K562 (cell line): Measurements from ENCODE around the gene AGAP3. TPM values are rescaled to one million over a fixed set of nuclear protein-coding genes. Genes with fewer than 3 reads are reported as not detected.

ENCODE experiments used
- ATAC-seq: fragments of 200-7000 bp; cut with Tn5 transposase; 3 replicates; pipeline ENCODE4 v1.9.1; 2020; ENCODE audit warnings: moderate library complexity
- BruUV-seq: library from RNA; stranded (reverse); fragments of 400-500 nt; replicated peaks from 2 replicates; lab custom pipeline; 2021; lab: Mats Ljungman, UMichigan
- CTCF ChIA-PET: fragments of 300-600 bp; formaldehyde crosslinking; extraction: SDS; loops from one replicate; lab custom pipeline; 2021; ENCODE audit warnings: low intra/inter-chr PET ratio; lab: Yijun Ruan, JAX
- POLR2A ChIA-PET: fragments of 300-600, 350-650 bp; sonication (Branson Sonifier 250); formaldehyde crosslinking; extraction: SDS; loops from one replicate; lab custom pipeline; 2021; ENCODE audit warnings: antibody characterized with exemption, inconsistent platforms; lab: Yijun Ruan, JAX
- DNase-seq, 4 experiments: peaks; one replicate each; pipeline versions ENCODE4 v3.0.0 to v3.0.0-alpha.2; 2011 to 2018; ENCODE audit warnings: low spot score in 3 of 4, mixed read lengths in 3 of 4; ENCODE audit errors: extremely low read depth in 1 of 4
- FAIRE-seq: peaks from 2 replicates; lab custom pipeline; 2011; peaks lifted over from hg19 to GRCh38; lab: Jason Lieb, UNC
- H2AFZ ChIP-seq: 2 replicates; pipeline ENCODE4 v1.6.0; 2011; ENCODE audit warnings: low read depth, low read length, control low read depth, inconsistent platforms
- H3K27ac ChIP-seq: fragments of 200-600 bp; 3 replicates; pipeline ENCODE4 v1.8.0; 2011; ENCODE audit warnings: low read depth, mild to moderate bottlenecking, control low read depth, inconsistent platforms, low read length, moderate library complexity, mixed read lengths; ENCODE audit errors: extremely low read depth
- H3K27me3 ChIP-seq, 2 experiments: fragments of 300-600 bp in 1 of 2; 2 replicates in 1 of 2; 3 replicates in 1 of 2; pipeline versions ENCODE4 v1.6.0 to v1.8.0; 2011; ENCODE audit warnings: inconsistent platforms in 2 of 2, low read length in 2 of 2, mild to moderate bottlenecking in 1 of 2, mixed read lengths in 1 of 2, moderate library complexity in 1 of 2; ENCODE audit not compliant: control insufficient read depth in 2 of 2, insufficient read depth in 2 of 2
- H3K36me3 ChIP-seq: fragments of 300-600 bp; 3 replicates; pipeline ENCODE4 v1.8.0; 2011; ENCODE audit warnings: mild to moderate bottlenecking, low read length, inconsistent platforms; ENCODE audit not compliant: control insufficient read depth, insufficient read depth
- H3K4me1 ChIP-seq, 2 experiments: fragments of 200-600 bp in 1 of 2; replicated peaks in 1 of 2; 2 replicates in 1 of 2; 3 replicates in 1 of 2; pipeline versions ENCODE4 v1.5.1 to v1.8.0; 2011; ENCODE audit warnings: inconsistent platforms in 2 of 2, low read length in 2 of 2, mild to moderate bottlenecking in 1 of 2, mixed read lengths in 1 of 2, moderate library complexity in 1 of 2; ENCODE audit not compliant: control insufficient read depth in 2 of 2, insufficient read depth in 2 of 2
- H3K4me2 ChIP-seq: 2 replicates; pipeline ENCODE4 v1.6.1; 2011; ENCODE audit warnings: low read length, control low read depth, inconsistent platforms, mixed read lengths; ENCODE audit not compliant: insufficient read depth
- H3K4me3 ChIP-seq: fragments of 200-600 bp; sonication (generic), shearing (Covaris generic); 2 replicates; pipeline ENCODE4 v1.5.1; 2016; ENCODE audit warnings: control low read depth, inconsistent platforms
- H3K79me2 ChIP-seq: fragments of 200-600 bp; 3 replicates; pipeline ENCODE4 v1.8.0; 2011; ENCODE audit warnings: low read length, inconsistent platforms; ENCODE audit not compliant: control insufficient read depth, insufficient read depth
- H3K9ac ChIP-seq, 2 experiments: 2 replicates each; pipeline versions ENCODE4 v1.6.0 to v1.6.1; 2011; ENCODE audit warnings: low read depth in 2 of 2, low read length in 2 of 2, control low read depth in 1 of 2, inconsistent platforms in 1 of 2, mild to moderate bottlenecking in 1 of 2, mixed read lengths in 1 of 2; ENCODE audit not compliant: insufficient read depth in 1 of 2
- H3K9me1 ChIP-seq: one replicate; pipeline ENCODE4 v1.6.0; 2011; ENCODE audit warnings: inconsistent platforms, mild to moderate bottlenecking, low read length, moderate library complexity; ENCODE audit not compliant: control insufficient read depth, insufficient read depth
- H3K9me3 ChIP-seq: replicated peaks from 2 replicates; pipeline ENCODE4 v1.5.1; 2011; ENCODE audit warnings: low read depth, low read length, inconsistent platforms; ENCODE audit not compliant: control insufficient read depth, insufficient read depth
- H4K20me1 ChIP-seq: replicated peaks from 2 replicates; pipeline ENCODE4 v1.6.1; 2011; ENCODE audit warnings: low read length, inconsistent platforms, mixed read lengths; ENCODE audit not compliant: control insufficient read depth, insufficient read depth
- ARID1B ChIP-seq: fragments of 450-650 bp; IDR thresholded peaks from 2 replicates; pipeline ENCODE4 v1.6.1; 2016; ENCODE audit warnings: antibody characterized with exemption, mild to moderate bottlenecking, inconsistent platforms
- KLF13 ChIP-seq: fragments of 450-650 bp; IDR thresholded peaks from 2 replicates; pipeline ENCODE4 v1.6.1; 2016; ENCODE audit warnings: missing genetic modification characterization, low read depth, mild to moderate bottlenecking, missing compliant biosample characterization, moderate library complexity, borderline replicate concordance
- OTX1 ChIP-seq: fragments of 450-650 bp; formaldehyde crosslinking; IDR thresholded peaks from 2 replicates; pipeline ENCODE4 v1.4.0; 2022; ENCODE audit warnings: mild to moderate bottlenecking
- XRCC5 ChIP-seq: fragments of 200-400 bp; formaldehyde crosslinking; IDR thresholded peaks from 2 replicates; pipeline ENCODE4 v1.6.1; 2017; ENCODE audit warnings: low read depth, mild to moderate bottlenecking, low read length
- ZNF124 ChIP-seq: sonication (generic); formaldehyde crosslinking; IDR thresholded peaks from 2 replicates; pipeline ENCODE4 v1.8.1; 2022; ENCODE audit warnings: missing genetic modification reagents
- ZNF134 ChIP-seq: fragments of 250-450 bp; sonication (Bioruptor Pico); conservative IDR thresholded peaks from 2 replicates; pipeline ENCODE4 v1.4.0; 2020
- ZNF316 ChIP-seq: fragments of 450-650 bp; IDR thresholded peaks from 2 replicates; pipeline ENCODE4 v1.6.1; 2016
- WGBS: fragments of 100-300 bp; shearing (Covaris generic); methylation state at CpG from one replicate; pipeline ENCODE4 v1.1.6; 2016; ENCODE audit warnings: low coverage, mixed read lengths; ENCODE audit not compliant: insufficient coverage; ENCODE audit errors: missing lambda C conversion rate; 5-methylcytosine and 5-hydroxymethylcytosine counted together
- in situ Hi-C: fragments of 300-500 bp; cut with MboI; formaldehyde crosslinking; loops from 4 replicates; pipeline ENCODE4 v1.15.0; 2018; ENCODE audit warnings: inconsistent platforms, mixed read lengths
- intact Hi-C: fragments of 100-400 bp; cut with micrococcal nuclease; formaldehyde crosslinking; loops from 2 replicates; pipeline ENCODE4 v1.14.2; 2022
- polyA plus RNA-seq, 8 experiments: library from polyadenylated mRNA; depleted of rRNA in 4 of 8; stranded (reverse) in 5 of 8; unstranded in 3 of 8; fragments of >200 nt; fragmentation: Nextera tagmentation in 2 of 8; fragmentation: Illumina TruSeq in 1 of 8; extraction: Ambion mirVana in 2 of 8; extraction: Trizol in 1 of 8; gene quantifications; 2 replicates each; pipeline versions ENCODE4 v1.2.1 to v1.2.3, GENCODE V29; 2011 to 2014; ENCODE audit warnings: inconsistent platforms in 1 of 8, missing spikeins in 1 of 8
- total RNA-seq, 7 experiments: library from RNA; depleted of rRNA in 6 of 7; stranded (reverse); fragments of >200 nt in 6 of 7; fragmentation: Illumina TruSeq in 2 of 7; extraction: Trizol in 2 of 7; gene quantifications; 2 replicates each; pipeline versions ENCODE4 v1.2.1 to v1.2.3, GENCODE V29; 2011 to 2021; ENCODE audit warnings: low replicate concordance in 1 of 7
- TF ChIP-seq, protein P1 (sequence below): sonication (generic); formaldehyde crosslinking; IDR thresholded peaks from 2 replicates; pipeline ENCODE4 v1.8.1; 2023; ENCODE audit warnings: mild to moderate bottlenecking, missing genetic modification reagents
- TF ChIP-seq, protein P2 (sequence below): sonication (generic); formaldehyde crosslinking; IDR thresholded peaks from 2 replicates; pipeline ENCODE4 v1.8.0; 2022; ENCODE audit warnings: mild to moderate bottlenecking, missing genetic modification reagents
- TF ChIP-seq, protein P3 (sequence below): fragments of 250-450 bp; sonication (Bioruptor Pico); IDR thresholded peaks from 2 replicates; pipeline ENCODE4 v1.5.0; 2022; ENCODE audit warnings: mild to moderate bottlenecking

Gene AGAP3
- total and polyA plus RNA-seq, 9 of the 15 experiments (the other 6 are each of a cell fraction or from before 2014, with no cell fraction given): 3.4 to 208 (median 62.2) TPM

DNA sequence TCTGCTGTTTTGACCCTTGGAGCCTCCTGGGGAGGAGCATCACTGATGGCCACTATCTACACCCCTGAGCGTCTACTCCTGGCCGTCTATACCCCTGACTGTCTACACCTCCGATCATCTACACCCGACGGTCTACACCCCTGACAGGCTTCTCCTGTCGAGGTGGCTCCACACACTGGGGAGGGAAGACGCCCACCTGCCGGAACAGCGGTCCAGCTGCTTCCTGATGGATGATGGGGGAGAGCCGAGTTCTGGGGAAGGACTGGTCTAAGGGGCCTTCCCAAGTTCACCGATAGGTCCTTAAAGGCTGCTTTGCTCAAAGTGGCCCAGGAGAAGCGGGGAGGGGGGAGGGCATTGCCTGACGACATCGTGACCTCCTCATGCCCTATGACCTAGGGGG is 41.9 kb downstream of the AGAP3 start:
- H2AFZ ChIP-seq: no peak overlapping the region
- H3K4me1 ChIP-seq: peaks cover 0 to 32% of the 10 kb centered on the region in 2 experiments; a peak in 1 of 5 replicates
- no TSS peak for BruUV-seq
- intact Hi-C loops (no loop called here), in situ Hi-C loops (no loop called here)
- no peak overlapping the region for H3K4me2 ChIP-seq
- CTCF ChIA-PET: interaction anchor here (0.7 kb wide), 1 partner anchor 177 kb away, joined by 3 read pairs; no protein-coding TSS in a partner anchor
- H3K9me1 ChIP-seq: peaks cover 5% of the 10 kb centered on the region
- H4K20me1 ChIP-seq: peaks cover 17% of the 10 kb centered on the region
- H3K4me3 ChIP-seq: no peak overlapping the region
- no peaks in the 10 kb centered on the region; a peak in 1 of 5 replicates for H3K27me3 ChIP-seq
- WGBS: 83% methylated on average over 14 of the region's 14 CpGs
- POLR2A ChIA-PET: interaction anchor here (1.0 to 1.1 kb wide), 3 partner anchors 18 to 116 kb away, joined by 3 to 5 read pairs (median 4); no protein-coding TSS in a partner anchor
- peaks cover 10% of the 10 kb centered on the region; the same call in 2 of the 3 replicates for H3K79me2 ChIP-seq
- TF ChIP-seq ZNF124 (CRISPR knock-in tag) (no peak), ZNF316 (no peak), KLF13 (tag) (no peak), XRCC5 (no peak), OTX1 (no peak)
- no peaks in the 10 kb centered on the region for H3K9me3 ChIP-seq
- DNase-seq (no peak), ATAC-seq (no peak), FAIRE-seq (no peak)
- H3K9ac ChIP-seq: no peak overlapping the region
- peaks cover 96% of the 10 kb centered on the region for H3K36me3 ChIP-seq
- H3K27ac ChIP-seq: no peak overlapping the region

DNA sequence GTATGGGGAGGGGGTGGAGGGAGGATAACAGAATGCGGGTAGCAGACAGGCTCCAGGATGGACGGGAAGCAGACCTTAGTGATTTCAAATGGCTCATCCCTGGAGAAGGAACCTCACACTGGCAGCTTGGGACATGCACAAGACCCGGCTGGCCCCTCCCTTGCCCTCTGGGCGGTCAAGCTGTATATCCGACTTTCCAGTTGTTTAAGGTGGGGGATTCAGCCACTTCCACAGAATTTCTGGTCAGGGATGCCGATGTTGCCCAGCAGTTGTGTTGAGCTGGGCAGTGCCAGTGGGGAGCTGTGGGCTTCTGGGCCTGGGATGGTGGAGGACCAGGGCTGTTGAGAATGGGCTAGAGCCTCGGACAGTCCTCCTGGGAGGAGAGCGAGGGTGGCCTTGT is 42.4 kb downstream of the AGAP3 start:
- intact Hi-C loops (no loop called here), in situ Hi-C loops (no loop called here)
- H3K4me2 ChIP-seq: no peak overlapping the region
- FAIRE-seq (no peak), ATAC-seq (no peak), DNase-seq (no peak)
- ChIA-PET CTCF (interaction anchor here (0.7 kb wide), 1 partner anchor 177 kb away, joined by 3 read pairs; no protein-coding TSS in a partner anchor), POLR2A (interaction anchor here (0.6 to 2.0 kb wide), 4 partner anchors 14 to 1972 kb away, joined by 3 to 5 read pairs (median 3); no protein-coding TSS in a partner anchor)
- no peak overlapping the region for H2AFZ ChIP-seq
- H3K9ac ChIP-seq: peak overlapping the region in 1 of 2 experiments; percentile 36; a peak in 1 of 4 replicates
- peaks cover 0 to 26% of the 10 kb centered on the region in 2 experiments; a peak in 1 of 5 replicates for H3K4me1 ChIP-seq
- H3K9me3 ChIP-seq: no peaks in the 10 kb centered on the region
- no peak overlapping the region for H3K4me3 ChIP-seq
- 87% methylated on average over 8 of the region's 8 CpGs for WGBS
- BruUV-seq: no TSS peak
- no peaks in the 10 kb centered on the region; a peak in 1 of 5 replicates for H3K27me3 ChIP-seq
- peaks cover 16% of the 10 kb centered on the region for H4K20me1 ChIP-seq
- no peak overlapping the region for H3K27ac ChIP-seq
- H3K9me1 ChIP-seq: peaks cover 5% of the 10 kb centered on the region
- H3K79me2 ChIP-seq: peaks cover 10% of the 10 kb centered on the region; the same call in 2 of the 3 replicates
- H3K36me3 ChIP-seq: peaks cover 95% of the 10 kb centered on the region
- no peak for TF ChIP-seq ARID1B
- TF ChIP-seq, protein P1, sequence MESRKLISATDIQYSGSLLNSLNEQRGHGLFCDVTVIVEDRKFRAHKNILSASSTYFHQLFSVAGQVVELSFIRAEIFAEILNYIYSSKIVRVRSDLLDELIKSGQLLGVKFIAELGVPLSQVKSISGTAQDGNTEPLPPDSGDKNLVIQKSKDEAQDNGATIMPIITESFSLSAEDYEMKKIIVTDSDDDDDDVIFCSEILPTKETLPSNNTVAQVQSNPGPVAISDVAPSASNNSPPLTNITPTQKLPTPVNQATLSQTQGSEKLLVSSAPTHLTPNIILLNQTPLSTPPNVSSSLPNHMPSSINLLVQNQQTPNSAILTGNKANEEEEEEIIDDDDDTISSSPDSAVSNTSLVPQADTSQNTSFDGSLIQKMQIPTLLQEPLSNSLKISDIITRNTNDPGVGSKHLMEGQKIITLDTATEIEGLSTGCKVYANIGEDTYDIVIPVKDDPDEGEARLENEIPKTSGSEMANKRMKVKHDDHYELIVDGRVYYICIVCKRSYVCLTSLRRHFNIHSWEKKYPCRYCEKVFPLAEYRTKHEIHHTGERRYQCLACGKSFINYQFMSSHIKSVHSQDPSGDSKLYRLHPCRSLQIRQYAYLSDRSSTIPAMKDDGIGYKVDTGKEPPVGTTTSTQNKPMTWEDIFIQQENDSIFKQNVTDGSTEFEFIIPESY (CRISPR knock-in tag): no peak
- no peak for TF ChIP-seq ZNF134 (CRISPR knock-in tag)
- TF ChIP-seq, protein P2, sequence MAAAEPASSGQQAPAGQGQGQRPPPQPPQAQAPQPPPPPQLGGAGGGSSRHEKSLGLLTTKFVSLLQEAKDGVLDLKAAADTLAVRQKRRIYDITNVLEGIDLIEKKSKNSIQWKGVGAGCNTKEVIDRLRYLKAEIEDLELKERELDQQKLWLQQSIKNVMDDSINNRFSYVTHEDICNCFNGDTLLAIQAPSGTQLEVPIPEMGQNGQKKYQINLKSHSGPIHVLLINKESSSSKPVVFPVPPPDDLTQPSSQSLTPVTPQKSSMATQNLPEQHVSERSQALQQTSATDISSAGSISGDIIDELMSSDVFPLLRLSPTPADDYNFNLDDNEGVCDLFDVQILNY: no peak
- TF ChIP-seq, protein P3, sequence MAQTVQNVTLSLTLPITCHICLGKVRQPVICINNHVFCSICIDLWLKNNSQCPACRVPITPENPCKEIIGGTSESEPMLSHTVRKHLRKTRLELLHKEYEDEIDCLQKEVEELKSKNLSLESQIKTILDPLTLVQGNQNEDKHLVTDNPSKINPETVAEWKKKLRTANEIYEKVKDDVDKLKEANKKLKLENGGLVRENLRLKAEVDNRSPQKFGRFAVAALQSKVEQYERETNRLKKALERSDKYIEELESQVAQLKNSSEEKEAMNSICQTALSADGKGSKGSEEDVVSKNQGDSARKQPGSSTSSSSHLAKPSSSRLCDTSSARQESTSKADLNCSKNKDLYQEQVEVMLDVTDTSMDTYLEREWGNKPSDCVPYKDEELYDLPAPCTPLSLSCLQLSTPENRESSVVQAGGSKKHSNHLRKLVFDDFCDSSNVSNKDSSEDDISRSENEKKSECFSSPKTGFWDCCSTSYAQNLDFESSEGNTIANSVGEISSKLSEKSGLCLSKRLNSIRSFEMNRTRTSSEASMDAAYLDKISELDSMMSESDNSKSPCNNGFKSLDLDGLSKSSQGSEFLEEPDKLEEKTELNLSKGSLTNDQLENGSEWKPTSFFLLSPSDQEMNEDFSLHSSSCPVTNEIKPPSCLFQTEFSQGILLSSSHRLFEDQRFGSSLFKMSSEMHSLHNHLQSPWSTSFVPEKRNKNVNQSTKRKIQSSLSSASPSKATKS: no peak
